NCI-H524 treated with DMSO at 0.1 percent for 48 hours (cell line): Measurements from ENCODE around the gene SPATA45.
A peak's percentile ranks its signal among the peaks of the same experiment; 100 is the strongest.

Source experiments
- DNase-seq: peaks from one replicate; lab custom pipeline; 2025; lab: John Stamatoyannopoulos, UW

SPATA45 gene

GRCh38 chr1:212828395-212828794 is 19.1 kb downstream of the SPATA45 start:
- no peak for DNase-seq

DNA sequence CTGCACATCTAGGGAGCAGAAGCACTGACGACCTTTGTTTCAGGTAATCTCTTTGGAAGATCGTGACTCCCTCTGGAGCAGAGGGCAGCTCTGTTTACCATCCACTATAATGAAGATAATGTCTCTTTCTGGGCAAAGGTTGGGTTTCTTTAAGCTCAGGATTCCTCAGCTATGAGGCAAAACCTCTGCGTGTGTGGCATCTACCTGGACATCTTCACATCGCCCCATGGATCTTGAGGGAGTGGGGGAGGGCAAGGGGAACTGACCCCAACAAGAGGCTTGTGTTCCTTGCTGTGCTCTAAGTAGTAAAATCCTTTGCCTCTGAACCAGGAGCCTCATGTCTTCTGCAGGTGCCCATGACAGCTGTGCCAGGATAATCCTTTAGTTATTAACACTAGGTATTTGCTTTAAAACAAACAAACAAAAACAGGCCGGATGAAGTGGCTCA is 19.6 kb downstream of the SPATA45 start:
- peak; percentile 62 for DNase-seq

- DNase-seq, result no peak
Measured at GRCh38 chr1:212827171-212827776, 20.2 kb downstream of the SPATA45 start.

DNA sequence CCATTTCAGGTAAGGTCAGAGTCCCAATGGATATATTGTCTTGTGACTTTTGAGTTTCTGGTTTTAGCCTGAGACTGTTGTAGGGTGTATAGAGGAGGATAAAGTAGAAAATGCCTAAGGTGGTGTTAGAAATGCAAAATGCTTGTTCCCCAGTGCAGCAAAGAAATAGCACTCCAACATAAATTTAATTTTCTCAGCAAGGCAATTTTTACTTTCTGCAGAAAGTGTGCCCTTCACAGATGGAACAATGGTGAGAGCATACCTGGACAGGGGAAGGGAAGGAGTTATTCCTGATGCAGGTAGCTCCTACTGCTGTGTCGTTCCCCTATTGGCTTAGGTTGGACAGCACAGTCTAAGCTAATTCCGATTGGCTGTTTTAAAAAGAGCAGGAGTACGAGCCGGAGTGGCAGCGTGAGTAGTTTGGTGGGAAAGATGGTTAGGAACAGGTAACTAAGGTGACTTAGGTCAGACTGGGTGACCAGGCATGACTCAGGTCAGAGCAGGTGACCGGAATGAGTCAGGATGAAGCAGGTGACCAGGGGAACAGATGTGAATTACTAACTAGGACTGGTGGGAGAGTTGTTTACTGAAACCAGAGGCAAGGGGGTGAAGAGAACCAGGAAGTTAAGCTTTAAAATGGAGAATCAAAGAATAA is 21.5 kb downstream of the SPATA45 start:
- DNase-seq, result no peak

GRCh38 chr1:212824201-212824600 is 23.2 kb downstream of the SPATA45 start:
- no peak for DNase-seq

DNA sequence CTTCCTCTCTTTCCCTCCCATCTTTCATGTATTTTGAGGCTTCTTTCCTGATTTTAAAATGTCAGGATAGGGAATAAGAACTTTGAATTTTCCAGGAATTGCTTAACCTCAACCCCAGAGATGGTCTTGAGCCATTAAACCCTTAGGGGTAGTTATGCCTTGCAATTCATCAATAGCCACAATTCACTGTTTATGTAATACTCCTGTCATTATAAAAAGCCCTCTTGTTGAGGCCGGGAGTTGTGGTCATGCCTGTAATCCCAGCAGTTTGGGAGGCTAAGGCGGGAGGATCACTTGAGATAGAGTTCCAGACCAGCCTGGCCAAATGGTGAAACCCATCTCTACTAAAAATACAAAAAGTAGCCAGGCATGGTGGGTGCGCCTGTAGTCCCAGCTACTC is 24.5 kb downstream of the SPATA45 start:
- DNase-seq, result no peak

DNA sequence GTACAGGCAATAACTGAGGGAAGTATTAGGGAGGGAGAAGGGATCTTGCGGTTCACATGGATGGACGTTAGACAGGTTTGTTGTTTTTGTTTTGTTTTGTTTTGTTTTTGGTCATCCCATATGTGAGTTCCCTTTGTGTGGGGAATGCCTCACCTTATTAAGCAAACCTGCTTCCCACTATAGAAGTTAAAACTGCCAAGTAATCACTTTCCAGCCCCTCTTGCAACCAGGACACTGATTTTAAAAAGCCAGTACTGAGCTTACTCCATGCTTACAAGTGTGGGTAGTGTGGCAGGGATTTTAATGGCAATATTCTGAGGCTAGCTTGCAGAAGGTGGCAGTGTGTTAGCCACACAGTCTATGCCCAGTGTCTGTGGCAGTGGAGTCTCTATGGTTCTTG is 26.5 kb downstream of the SPATA45 start:
- DNase-seq, result no peak

- DNase-seq, result no peak
Measured at GRCh38 chr1:212819726-212820125, 27.7 kb downstream of the SPATA45 start.

- no peak for DNase-seq
Measured at GRCh38 chr1:212816567-212817278, 30.7 kb downstream of the SPATA45 start.

GRCh38 chr1:212814537-212815334 is 32.7 kb downstream of the SPATA45 start:
- no peak for DNase-seq

- DNase-seq, result no peak
Measured at GRCh38 chr1:212805767-212806166, 41.7 kb downstream of the SPATA45 start.

DNA sequence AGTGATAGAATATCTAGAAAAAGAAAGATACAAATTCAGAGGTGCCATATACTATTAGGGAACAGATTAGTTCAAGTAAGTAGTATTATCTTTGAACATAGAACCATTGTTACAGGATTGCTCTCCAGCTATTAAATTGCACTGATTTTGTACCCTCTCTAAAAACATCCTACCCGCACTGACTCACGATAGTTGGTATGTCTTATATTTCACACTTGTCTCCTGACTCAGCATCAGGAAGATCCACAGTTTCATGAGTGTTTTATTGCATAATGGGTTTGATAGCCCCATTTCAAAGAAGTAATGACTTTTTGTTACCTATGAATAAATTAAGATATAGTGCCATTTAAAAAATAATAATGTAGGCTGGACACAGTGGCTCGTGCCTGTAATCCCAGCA is 49.8 kb downstream of the SPATA45 start:
- no peak for DNase-seq

GRCh38 chr1:212794561-212795014 is 52.9 kb downstream of the SPATA45 start:
- DNase-seq, result no peak

GRCh38 chr1:212792396-212792908 is 55.0 kb downstream of the SPATA45 start:
- DNase-seq, result no peak

DNA sequence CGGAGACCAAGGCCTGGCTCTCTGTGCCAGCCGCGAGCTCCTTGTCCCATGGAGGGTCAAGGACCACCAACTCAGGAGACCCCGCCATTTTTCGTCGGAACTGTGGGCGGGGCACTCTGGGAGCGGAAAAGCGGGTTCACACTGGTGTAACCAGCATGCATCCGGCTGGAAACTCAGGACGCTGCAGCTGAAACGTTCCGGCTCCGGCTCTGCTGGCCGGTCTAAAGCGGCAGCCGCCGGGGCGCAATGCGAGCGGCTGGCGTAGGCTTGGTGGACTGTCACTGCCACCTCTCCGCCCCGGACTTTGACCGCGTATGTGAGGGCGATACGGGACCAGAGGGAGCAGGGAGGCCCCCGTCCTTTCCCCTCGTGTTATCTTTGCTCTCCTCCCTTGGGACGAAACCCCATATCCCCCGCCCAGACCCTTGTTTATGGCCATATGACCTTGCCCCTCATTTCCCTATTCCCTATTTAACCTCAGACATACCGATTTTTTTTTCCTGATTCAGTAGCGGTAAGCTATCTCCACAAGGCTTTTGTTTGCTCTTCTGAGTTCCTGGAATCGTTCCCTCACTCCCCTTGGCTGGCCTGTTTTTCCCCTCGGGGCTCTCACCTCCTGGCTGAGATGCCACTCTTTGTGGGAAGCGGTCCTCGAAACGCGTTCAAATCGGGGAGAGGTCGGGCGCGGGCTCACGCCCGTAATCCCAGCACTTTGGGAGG is 55.6 kb downstream of the SPATA45 start, which contains the start of the genes NSL1 and TATDN3:
Gene NSL1, minus strand, starts transcription at position 102 of the 720 bp plus-strand sequence. Its CDS starts 14 bp downstream, at position 88.
Gene TATDN3, plus strand, starts transcription at position 219 of the 720 bp plus-strand sequence. Its CDS starts 28 bp downstream, at position 247.
- peak; percentile 23 for DNase-seq

GRCh38 chr1:212791261-212791675 is 56.2 kb downstream of the SPATA45 start:
- DNase-seq, result no peak

GRCh38 chr1:212785871-212786270 is 61.6 kb downstream of the SPATA45 start:
- no peak for DNase-seq

- no peak for DNase-seq
Measured at GRCh38 chr1:212783976-212784375, 63.5 kb downstream of the SPATA45 start.

GRCh38 chr1:212782422-212783154 is 64.9 kb downstream of the SPATA45 start:
- DNase-seq, result no peak

GRCh38 chr1:212781225-212781624 is 66.2 kb downstream of the SPATA45 start:
- no peak for DNase-seq
